Islet of Langerhans (tissue), 1 donor: ENCODE results near the gene MCCC2.
"Not testable (repeated sequence)": the region's sequence is repeated elsewhere in the genome, so short reads cannot be mapped to it uniquely, and the experiment has no call there.

Experiments
- FAIRE-seq: peaks from one replicate; lab custom pipeline; 2011; peaks lifted over from hg19 to GRCh38; lab: Jason Lieb, UNC

The MCCC2 gene

GRCh38 chr5:71663191-71663969, 76.2 kb downstream of the MCCC2 start:
- FAIRE-seq: no peak

- not testable (repeated sequence) for FAIRE-seq
Measured at GRCh38 chr5:71664615-71665014, 77.5 kb downstream of the MCCC2 start.

GRCh38 chr5:71666321-71666720, 79.2 kb downstream of the MCCC2 start:
- FAIRE-seq: no peak

GRCh38 chr5:71677977-71678376, 90.8 kb downstream of the MCCC2 start:
- no peak for FAIRE-seq

GRCh38 chr5:71679714-71680113, 92.6 kb downstream of the MCCC2 start:
- FAIRE-seq: no peak

GRCh38 chr5:71680510-71680909, 93.4 kb downstream of the MCCC2 start:
- no peak for FAIRE-seq

GRCh38 chr5:71681296-71681695, 94.2 kb downstream of the MCCC2 start:
- no peak for FAIRE-seq

- no peak for FAIRE-seq
Measured at GRCh38 chr5:71684309-71684708, 97.2 kb downstream of the MCCC2 start.

GRCh38 chr5:71693828-71694427, 106.8 kb downstream of the MCCC2 start:
- no peak for FAIRE-seq

GRCh38 chr5:71695071-71695470, 107.9 kb downstream of the MCCC2 start:
- no peak for FAIRE-seq

GRCh38 chr5:71695595-71695994, 108.5 kb downstream of the MCCC2 start:
- no peak for FAIRE-seq

GRCh38 chr5:71697967-71698366, 110.8 kb downstream of the MCCC2 start:
- FAIRE-seq: no peak

- no peak for FAIRE-seq
Measured at GRCh38 chr5:71699233-71699632, 112.1 kb downstream of the MCCC2 start.

- no peak for FAIRE-seq
Measured at GRCh38 chr5:71699751-71700150, 112.6 kb downstream of the MCCC2 start.

- no peak for FAIRE-seq
Measured at GRCh38 chr5:71700803-71701202, 113.7 kb downstream of the MCCC2 start.

GRCh38 chr5:71701407-71701806, 114.3 kb downstream of the MCCC2 start:
- no peak for FAIRE-seq

- FAIRE-seq: no peak
Measured at GRCh38 chr5:71703941-71704340, 116.8 kb downstream of the MCCC2 start.

GRCh38 chr5:71705421-71705820, 118.3 kb downstream of the MCCC2 start:
- FAIRE-seq: no peak

GRCh38 chr5:71706906-71707305, 119.8 kb downstream of the MCCC2 start:
- no peak for FAIRE-seq
